PFSK-1 (cell line): ENCODE results near the gene NCAM1.

Source experiments
- FOXP2 ChIP-seq: optimal IDR thresholded peaks from 2 replicates; pipeline ENCODE3; 2011; ENCODE audit warnings: borderline replicate concordance, control low read depth, inconsistent platforms; ENCODE audit not compliant: insufficient read depth; ENCODE audit errors: extremely low read length, extremely low read depth
- POLR2AphosphoS5 ChIP-seq: IDR thresholded peaks from 2 replicates; pipeline ENCODE4 v1.6.1; 2012; ENCODE audit warnings: low read depth, mild to moderate bottlenecking, control low read depth, low read length, moderate library complexity
- REST ChIP-seq, 2 experiments: IDR thresholded peaks; 2 replicates each; pipeline versions ENCODE4 v1.6.1 to v1.8.0; 2011 to 2012; ENCODE audit warnings: low read depth in 2 of 2, low read length in 2 of 2, control low read depth in 1 of 2, inconsistent platforms in 1 of 2, mild to moderate bottlenecking in 1 of 2, moderate library complexity in 1 of 2; ENCODE audit not compliant: insufficient read depth in 1 of 2
- SIN3A ChIP-seq: IDR thresholded peaks from 2 replicates; pipeline ENCODE4 v1.6.1; 2012; ENCODE audit warnings: mild to moderate bottlenecking, low read length, moderate library complexity, borderline replicate concordance; ENCODE audit not compliant: insufficient read depth
- TAF1 ChIP-seq: IDR thresholded peaks from 2 replicates; pipeline ENCODE4 v1.6.1; 2012; ENCODE audit warnings: low read length, control low read depth, borderline replicate concordance; ENCODE audit not compliant: insufficient read depth

DNA sequence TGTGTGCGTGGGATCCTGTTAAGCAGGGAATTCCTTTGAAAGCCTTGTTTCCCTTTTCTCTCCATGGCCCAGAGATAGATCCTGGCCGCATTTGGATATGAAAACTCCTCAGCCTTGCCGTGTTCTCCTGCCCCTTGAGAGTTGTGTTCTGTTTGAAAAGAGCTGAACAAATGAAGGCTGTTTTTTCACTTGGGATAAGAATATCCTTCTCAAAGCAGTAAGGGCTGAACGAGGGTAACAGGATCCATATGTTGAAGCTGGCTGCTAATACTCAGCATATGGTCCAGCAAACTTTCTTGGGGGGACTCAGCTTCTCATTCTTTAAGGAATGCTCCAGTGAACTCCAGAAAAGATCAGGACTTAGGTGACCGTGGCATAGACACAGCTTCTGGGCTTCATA lies 238.6 kb downstream of the NCAM1 start:
- TF ChIP-seq POLR2AphosphoS5 (no peak), TAF1 (no peak), SIN3A (no peak), REST (IDR thresholded peaks at IDR 0.05; ENCODE audit: insufficient read depth in 1 of 2, low read depth in 2 of 2, low read length in 2 of 2) (no peak), FOXP2 (no peak)
